Prostate gland (tissue), 2 donors: ENCODE results near the gene TBCC.

ENCODE experiments used
- POLR2A ChIP-seq: fragments of 450-650 bp; IDR thresholded peaks from one replicate; pipeline ENCODE4 v1.6.1; 2016; ENCODE audit warnings: antibody characterized with exemption, mild to moderate bottlenecking
- POLR2AphosphoS5 ChIP-seq: sonication (generic); formaldehyde crosslinking; IDR thresholded peaks from one replicate; pipeline ENCODE4 v1.6.1; 2017; ENCODE audit warnings: antibody characterized with exemption
- TF ChIP-seq, protein P1 (sequence below), 4 experiments: fragments of 200-600 bp in 2 of 4; fragments of 450-650 bp in 2 of 4; sonication (generic) in 2 of 4; IDR thresholded peaks; 1 replicate in 3 of 4; 2 replicates in 1 of 4; pipeline ENCODE4 v1.5.1; 2016 to 2019; ENCODE audit warnings: antibody characterized with exemption in 4 of 4, mild to moderate bottlenecking in 2 of 4, moderate library complexity in 2 of 4

- TF ChIP-seq, protein P1, sequence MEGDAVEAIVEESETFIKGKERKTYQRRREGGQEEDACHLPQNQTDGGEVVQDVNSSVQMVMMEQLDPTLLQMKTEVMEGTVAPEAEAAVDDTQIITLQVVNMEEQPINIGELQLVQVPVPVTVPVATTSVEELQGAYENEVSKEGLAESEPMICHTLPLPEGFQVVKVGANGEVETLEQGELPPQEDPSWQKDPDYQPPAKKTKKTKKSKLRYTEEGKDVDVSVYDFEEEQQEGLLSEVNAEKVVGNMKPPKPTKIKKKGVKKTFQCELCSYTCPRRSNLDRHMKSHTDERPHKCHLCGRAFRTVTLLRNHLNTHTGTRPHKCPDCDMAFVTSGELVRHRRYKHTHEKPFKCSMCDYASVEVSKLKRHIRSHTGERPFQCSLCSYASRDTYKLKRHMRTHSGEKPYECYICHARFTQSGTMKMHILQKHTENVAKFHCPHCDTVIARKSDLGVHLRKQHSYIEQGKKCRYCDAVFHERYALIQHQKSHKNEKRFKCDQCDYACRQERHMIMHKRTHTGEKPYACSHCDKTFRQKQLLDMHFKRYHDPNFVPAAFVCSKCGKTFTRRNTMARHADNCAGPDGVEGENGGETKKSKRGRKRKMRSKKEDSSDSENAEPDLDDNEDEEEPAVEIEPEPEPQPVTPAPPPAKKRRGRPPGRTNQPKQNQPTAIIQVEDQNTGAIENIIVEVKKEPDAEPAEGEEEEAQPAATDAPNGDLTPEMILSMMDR (IDR thresholded peaks at IDR 0.05): no peak
- TF ChIP-seq POLR2AphosphoS5 (no peak), POLR2A (no peak)
These were observed 25.2 kb downstream of the TBCC start for GRCh38 chr6:42720739-42721138.
